Measurements from ENCODE around the gene LIN7C. TPM values are rescaled to one million over a fixed set of nuclear protein-coding genes. Genes with fewer than 3 reads are reported as not detected.

The LIN7C gene
- total RNA-seq, 1 experiment from 2014 or later, result 26.6 TPM

- Histone ChIP-seq H3K4me1 (ENCODE audit: insufficient read depth, low read length) (no peaks in the 10 kb centered on the region), H3K36me3 (ENCODE audit: low read depth, low read length) (no peaks in the 10 kb centered on the region), H3K27me3 (ENCODE audit: low read length) (no peaks in the 10 kb centered on the region), H4K20me1 (ENCODE audit: low read length) (no peaks in the 10 kb centered on the region), H3K27ac (ENCODE audit: low read length) (no peak overlapping the region), H3K4me2 (ENCODE audit: low read length) (no peak overlapping the region), H2AFZ (ENCODE audit: low read length) (no peak overlapping the region), H3K9me2 (replicated peaks; ENCODE audit: low read length) (no peaks in the 10 kb centered on the region), H3K79me2 (ENCODE audit: low read length) (no peaks in the 10 kb centered on the region), H3F3A (ENCODE audit: low read length, unreplicated experiment) (no peaks in the 10 kb centered on the region), H3K9me3 (ENCODE audit: low read length) (no peaks in the 10 kb centered on the region), H3K9ac (ENCODE audit: low read length) (no peak overlapping the region), H3K4me3 (ENCODE audit: low read length) (no peak overlapping the region)
- CTCF ChIA-PET, result no interaction called here
- ATAC-seq (no peak), DNase-seq (no peak)
- TF ChIP-seq EZH2phosphoT487 (IDR thresholded peaks at IDR 0.05; ENCODE audit: borderline replicate concordance, low read length) (no peak), CTCF (conservative IDR thresholded peaks at IDR 0.05; ENCODE audit: low read depth, low read length) (no peak), EZH2 (IDR thresholded peaks at IDR 0.05; ENCODE audit: low read length, unreplicated experiment) (no peak)
- BruUV-seq (replicated peaks), result no TSS peak
- POLR2A ChIA-PET (ENCODE audit: unreplicated experiment), result no interaction called here
- intact Hi-C loops (cut with micrococcal nuclease), result no loop called here
Observed at GRCh38 chr11:27545946-27546345, 39.4 kb upstream of the LIN7C start.

DNA sequence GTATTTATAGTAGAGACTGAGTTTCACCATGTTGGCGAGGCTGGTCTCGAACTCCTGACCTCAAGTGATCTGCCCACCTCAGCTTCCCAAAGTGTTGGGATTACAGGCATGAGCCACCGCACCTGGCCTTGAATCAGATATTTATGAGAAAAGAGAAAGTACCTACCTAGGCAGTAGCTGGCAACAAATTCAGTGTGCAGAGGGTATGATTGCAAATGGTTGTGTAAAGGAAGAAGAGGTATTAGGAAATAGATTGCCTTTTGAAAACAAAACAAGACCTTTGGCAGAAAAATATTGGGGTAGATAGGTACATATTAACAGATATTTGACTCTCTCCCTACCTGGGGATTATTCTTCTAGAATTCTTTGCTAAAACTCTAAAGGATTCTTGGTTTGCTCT is 38.5 kb upstream of the LIN7C start:
- H3K4me2 ChIP-seq (ENCODE audit: low read length), result no peak overlapping the region
- H3K9ac ChIP-seq (ENCODE audit: low read length), result no peak overlapping the region
- DNase-seq (no peak), ATAC-seq (no peak)
- H3K27me3 ChIP-seq (ENCODE audit: low read length), result no peaks in the 10 kb centered on the region
- H3K27ac ChIP-seq (ENCODE audit: low read length), result no peak overlapping the region
- H2AFZ ChIP-seq (ENCODE audit: low read length), result no peak overlapping the region
- ChIA-PET CTCF (no interaction called here), POLR2A (ENCODE audit: unreplicated experiment) (no interaction called here)
- no peaks in the 10 kb centered on the region for H3K4me1 ChIP-seq (ENCODE audit: insufficient read depth, low read length)
- no peaks in the 10 kb centered on the region for H3K79me2 ChIP-seq (ENCODE audit: low read length)
- H4K20me1 ChIP-seq (ENCODE audit: low read length), result no peaks in the 10 kb centered on the region
- no peak overlapping the region for H3K4me3 ChIP-seq (ENCODE audit: low read length)
- H3K9me3 ChIP-seq (ENCODE audit: low read length), result no peaks in the 10 kb centered on the region
- BruUV-seq (replicated peaks), result no TSS peak
- H3K9me2 ChIP-seq (replicated peaks; ENCODE audit: low read length), result no peaks in the 10 kb centered on the region
- TF ChIP-seq CTCF (conservative IDR thresholded peaks at IDR 0.05; ENCODE audit: low read depth, low read length) (no peak), EZH2phosphoT487 (IDR thresholded peaks at IDR 0.05; ENCODE audit: borderline replicate concordance, low read length) (no peak), EZH2 (IDR thresholded peaks at IDR 0.05; ENCODE audit: low read length, unreplicated experiment) (no peak)
- H3F3A ChIP-seq (ENCODE audit: low read length, unreplicated experiment), result no peaks in the 10 kb centered on the region
- no peaks in the 10 kb centered on the region for H3K36me3 ChIP-seq (ENCODE audit: low read depth, low read length)
- intact Hi-C loops (cut with micrococcal nuclease), result no loop called here

- no TSS peak for BruUV-seq (replicated peaks)
Observed at GRCh38 chr11:27541790-27542189, 35.2 kb upstream of the LIN7C start.

More at GRCh38 chr11:27541790-27542189, 35.2 kb upstream of the LIN7C start:
- no peak for DNase-seq
- Histone ChIP-seq H3K4me1 (ENCODE audit: insufficient read depth, low read length) (no peaks in the 10 kb centered on the region), H3K9me2 (replicated peaks; ENCODE audit: low read length) (no peaks in the 10 kb centered on the region), H3K4me3 (ENCODE audit: low read length) (no peak overlapping the region), H3K9me3 (ENCODE audit: low read length) (no peaks in the 10 kb centered on the region), H2AFZ (ENCODE audit: low read length) (no peak overlapping the region), H3K27me3 (ENCODE audit: low read length) (no peaks in the 10 kb centered on the region), H3K4me2 (ENCODE audit: low read length) (no peak overlapping the region), H4K20me1 (ENCODE audit: low read length) (no peaks in the 10 kb centered on the region), H3K27ac (ENCODE audit: low read length) (no peak overlapping the region), H3K9ac (ENCODE audit: low read length) (no peak overlapping the region), H3F3A (ENCODE audit: low read length, unreplicated experiment) (no peaks in the 10 kb centered on the region), H3K79me2 (ENCODE audit: low read length) (no peaks in the 10 kb centered on the region), H3K36me3 (ENCODE audit: low read depth, low read length) (no peaks in the 10 kb centered on the region)
- no peak for TF ChIP-seq EZH2 (IDR thresholded peaks at IDR 0.05; ENCODE audit: low read length, unreplicated experiment)
- TF ChIP-seq CTCF (conservative IDR thresholded peaks at IDR 0.05; ENCODE audit: low read depth, low read length), result no peak
- TF ChIP-seq EZH2phosphoT487 (IDR thresholded peaks at IDR 0.05; ENCODE audit: borderline replicate concordance, low read length), result no peak
- POLR2A ChIA-PET (ENCODE audit: unreplicated experiment), result no interaction called here
- CTCF ChIA-PET, result no interaction called here
- intact Hi-C loops (cut with micrococcal nuclease), result no loop called here
- ATAC-seq, result no peak
